HG02623 (cell line): ENCODE data around the gene CAMK2N2.

Source experiments
- ATAC-seq: cut with Tn5 transposase; IDR thresholded peaks from one replicate; pipeline ENCODE4 v1.9.1; 2021; ENCODE audit warnings: moderate library complexity; ENCODE audit not compliant: unreplicated experiment

Gene CAMK2N2

DNA sequence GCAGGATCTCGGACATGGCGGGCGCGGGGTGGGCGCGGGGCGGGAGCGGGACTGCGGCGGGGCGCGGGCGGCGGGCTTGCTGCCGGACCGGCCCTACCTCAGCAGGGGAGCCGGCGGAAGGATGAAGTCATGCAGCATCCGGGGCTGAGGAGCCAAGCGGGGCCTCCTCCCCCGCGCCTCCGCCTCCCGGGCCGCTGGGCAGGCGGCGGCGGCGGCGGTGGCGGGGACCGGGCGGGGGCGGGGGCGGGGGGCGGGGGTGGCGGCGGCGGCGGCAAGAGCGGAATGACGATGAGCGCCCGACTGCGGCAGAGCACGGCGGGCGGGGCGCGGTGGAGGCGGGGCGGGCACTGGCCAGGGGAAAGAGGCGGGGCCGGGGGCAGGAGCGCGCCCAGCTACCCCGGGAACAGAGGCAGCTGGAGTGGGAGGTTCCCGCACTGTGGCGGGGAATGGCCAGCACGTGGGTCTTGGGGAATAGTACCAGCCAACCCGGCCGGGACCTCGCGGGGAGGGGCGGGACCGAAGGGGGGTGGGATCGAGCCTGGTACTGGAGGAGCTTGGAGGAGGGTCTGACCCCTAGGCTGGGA lies at the start of gene CAMK2N2:
Gene CAMK2N2, minus strand, starts transcription at position 284 of the 584 bp plus-strand sequence. Its CDS starts 268 bp downstream, at position 16.
- peak; percentile 48 for ATAC-seq

DNA sequence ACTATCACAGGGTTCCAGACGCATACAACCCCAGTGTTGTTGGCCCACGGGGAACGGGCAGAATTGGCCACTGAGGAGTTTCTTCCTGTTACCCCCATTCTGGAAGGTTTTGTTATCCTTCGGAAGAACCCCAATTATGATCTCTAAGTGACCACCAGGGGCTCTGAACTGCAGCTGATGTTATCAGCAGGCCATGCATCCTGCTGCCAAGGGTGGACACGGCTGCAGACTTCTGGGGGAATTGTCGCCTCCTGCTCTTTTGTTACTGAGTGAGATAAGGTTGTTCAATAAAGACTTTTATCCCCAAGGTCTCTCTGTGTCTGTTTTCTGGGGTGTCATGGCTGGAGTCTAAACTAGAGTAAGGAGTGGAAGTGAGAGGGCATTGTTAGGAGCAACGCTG lies 47.4 kb upstream of the CAMK2N2 start:
- no peak for ATAC-seq

DNA sequence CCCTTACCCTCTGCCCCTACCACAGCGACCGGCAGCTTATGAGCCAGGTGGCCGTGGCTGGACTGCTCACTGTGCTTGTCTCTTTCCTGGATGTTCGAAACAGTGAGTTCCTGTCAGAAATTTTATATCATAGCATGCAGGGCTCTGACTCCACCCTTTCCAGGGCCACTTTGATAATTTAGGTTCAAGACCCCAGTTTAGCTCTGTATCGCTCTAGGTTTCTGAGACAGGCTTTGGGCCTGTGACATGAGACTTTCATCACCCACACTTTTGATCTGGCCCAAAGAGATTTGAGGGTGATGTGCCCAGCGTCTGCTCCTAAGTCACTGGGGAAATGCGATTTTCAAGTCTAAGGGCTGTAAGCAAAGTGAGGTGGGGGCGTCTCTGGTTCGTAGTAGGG lies 46.6 kb upstream of the CAMK2N2 start:
- ATAC-seq = no peak

DNA sequence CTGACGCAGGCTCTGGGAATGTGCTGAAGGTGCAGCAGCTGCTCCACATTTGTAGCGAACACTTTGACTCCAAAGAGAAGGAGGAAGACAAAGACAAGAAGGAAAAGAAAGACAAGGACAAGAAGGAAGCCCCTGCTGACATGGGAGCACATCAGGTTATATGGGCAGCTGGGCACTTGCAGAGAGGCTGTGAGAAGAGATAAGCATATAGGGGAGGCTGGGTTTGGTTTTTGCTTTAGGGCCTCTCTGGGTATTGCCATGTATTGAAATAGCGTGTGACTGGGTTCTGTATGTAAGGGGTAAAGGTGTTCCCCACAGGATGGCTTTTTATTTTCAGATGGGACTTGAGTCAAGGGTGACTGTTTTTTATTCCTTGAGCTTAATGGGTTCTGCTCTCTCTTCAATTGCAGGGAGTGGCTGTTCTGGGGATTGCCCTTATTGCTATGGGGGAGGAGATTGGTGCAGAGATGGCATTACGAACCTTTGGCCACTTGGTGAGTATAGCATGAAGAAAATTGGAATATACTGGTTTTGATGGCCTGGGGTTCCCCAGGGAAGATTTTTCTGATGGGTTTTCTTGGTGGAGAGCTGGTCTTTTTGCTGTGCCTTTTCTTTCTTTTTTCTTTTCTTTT lies 45.1 kb upstream of the CAMK2N2 start:
- ATAC-seq = no peak

DNA sequence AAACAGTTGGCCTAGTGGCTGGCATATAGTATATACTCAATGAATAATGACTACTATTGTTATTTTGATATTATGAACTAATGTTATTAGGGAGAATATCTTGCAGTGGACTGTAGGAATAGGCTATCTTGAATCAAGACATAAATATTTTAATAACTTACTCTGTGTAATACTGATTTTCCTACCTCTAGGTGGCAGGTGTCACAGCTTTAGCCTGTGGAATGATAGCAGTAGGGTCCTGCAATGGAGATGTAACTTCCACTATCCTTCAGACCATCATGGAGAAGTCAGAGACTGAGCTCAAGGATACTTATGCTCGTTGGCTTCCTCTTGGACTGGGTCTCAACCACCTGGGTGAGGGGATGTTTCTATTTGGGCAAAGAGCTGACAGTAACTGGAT lies 44.2 kb upstream of the CAMK2N2 start:
- no peak for ATAC-seq

DNA sequence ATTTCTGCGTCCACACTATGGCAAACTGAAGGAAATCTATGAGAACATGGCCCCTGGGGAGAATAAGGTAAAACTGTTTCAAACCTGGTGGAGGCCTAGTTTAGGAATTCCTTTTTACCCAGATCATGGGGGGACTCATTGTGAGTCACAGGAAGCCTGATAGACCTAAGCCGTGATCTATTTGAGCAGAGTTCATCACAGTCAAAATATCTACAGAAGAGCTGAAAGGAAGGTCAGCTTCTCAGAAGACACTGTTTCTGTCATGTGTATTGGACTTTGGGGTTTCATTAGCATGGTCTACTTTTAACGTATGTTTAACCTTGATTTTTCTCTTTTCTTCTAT lies 39.0 kb upstream of the CAMK2N2 start:
- ATAC-seq = no peak

DNA sequence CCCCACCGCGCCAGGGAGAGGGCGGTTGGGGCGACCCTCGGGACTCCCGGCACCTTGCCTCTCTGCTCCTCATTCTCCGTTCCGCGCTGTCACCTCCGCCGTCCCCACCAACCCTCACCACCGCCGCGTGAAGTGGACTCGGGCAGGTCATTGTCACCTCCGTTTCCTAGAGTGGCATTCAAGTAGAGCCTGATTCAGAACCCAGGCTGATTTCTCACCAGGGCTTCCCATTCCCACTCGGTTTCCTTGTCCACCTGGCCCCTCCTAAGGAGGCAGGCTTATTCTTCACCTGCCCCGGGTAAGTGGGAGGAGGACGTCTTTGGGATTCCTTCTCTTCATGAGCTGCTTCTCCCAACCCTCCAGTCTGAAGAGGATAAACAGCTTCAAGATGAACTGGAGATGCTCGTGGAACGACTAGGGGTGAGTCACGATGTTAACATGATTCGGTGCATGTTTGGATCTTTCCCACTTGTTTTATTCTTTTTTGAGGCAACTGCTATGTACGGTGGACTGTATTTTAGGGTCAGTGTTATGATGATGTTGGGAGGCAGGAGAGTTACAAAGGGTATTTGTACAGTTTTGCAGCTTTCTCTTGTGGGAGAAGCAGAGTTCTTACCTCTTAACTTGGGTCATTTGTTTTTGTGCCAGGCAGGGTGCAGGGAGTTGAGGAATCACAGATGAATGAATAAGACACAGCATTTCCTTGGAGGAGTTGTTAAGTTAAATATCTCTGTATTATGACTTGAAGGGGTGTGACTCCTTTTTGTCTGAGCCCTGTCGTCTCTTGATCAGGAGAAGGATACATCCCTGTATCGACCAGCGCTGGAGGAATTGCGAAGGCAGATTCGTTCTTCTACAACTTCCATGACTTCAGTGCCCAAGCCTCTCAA lies 38.4 kb upstream of the CAMK2N2 start:
- no peak for ATAC-seq

DNA sequence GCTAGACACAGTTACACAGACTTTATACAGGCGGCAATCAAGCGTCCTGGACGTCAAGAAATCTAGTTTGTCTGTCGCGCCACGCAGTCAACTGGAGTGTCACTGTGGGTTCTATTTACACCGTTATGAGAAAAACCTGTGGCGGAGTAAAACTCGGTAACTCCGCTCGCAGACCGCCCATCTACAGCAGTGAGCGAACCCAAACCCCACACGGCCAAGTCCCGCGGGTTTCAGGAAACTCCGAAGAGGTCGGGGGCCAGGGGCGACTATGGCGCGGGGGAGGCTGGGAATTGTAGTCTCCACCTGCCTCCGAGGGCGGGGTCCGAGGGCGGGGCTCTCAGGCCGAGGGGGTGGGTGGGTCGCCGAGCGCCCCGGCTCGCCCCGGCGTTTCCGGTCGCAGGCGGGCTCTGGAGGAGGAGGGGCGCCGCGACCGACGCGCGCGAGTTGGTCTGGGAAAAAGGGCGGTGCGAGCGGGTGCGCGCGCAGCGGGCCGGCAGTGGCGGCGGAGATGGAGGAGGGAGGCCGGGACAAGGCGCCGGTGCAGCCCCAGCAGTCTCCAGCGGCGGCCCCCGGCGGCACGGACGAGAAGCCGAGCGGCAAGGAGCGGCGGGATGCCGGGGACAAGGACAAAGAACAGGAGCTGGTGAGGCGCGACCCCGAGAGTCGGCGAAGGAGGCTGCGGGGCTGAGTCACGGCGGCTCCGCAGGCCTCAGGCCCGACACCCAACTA lies 37.6 kb upstream of the CAMK2N2 start, which contains the start of gene PSMD2:
Gene PSMD2, plus strand, starts transcription at position 483 of the 729 bp plus-strand sequence. Its CDS starts 26 bp downstream, at position 509.
- peak; percentile 92 for ATAC-seq

DNA sequence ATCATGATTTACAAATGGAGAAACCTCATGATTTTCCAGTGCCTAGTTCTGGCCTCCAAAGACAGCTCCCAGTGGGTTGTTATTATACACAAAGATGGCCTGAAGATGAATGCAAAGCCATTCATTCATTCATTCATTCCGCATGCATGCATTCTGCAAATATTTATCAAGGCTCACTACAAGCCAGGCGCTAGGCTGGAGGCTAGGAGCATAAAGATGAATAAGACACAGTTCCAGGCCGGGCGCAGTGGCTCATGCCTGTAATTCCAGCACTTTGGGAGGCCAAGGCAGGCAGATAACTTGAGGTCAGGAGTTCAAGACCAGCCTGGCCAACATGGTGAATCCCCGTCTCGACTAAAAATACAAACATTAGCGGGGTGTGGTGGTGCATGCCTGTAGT lies 35.3 kb upstream of the CAMK2N2 start:
- ATAC-seq = no peak

DNA sequence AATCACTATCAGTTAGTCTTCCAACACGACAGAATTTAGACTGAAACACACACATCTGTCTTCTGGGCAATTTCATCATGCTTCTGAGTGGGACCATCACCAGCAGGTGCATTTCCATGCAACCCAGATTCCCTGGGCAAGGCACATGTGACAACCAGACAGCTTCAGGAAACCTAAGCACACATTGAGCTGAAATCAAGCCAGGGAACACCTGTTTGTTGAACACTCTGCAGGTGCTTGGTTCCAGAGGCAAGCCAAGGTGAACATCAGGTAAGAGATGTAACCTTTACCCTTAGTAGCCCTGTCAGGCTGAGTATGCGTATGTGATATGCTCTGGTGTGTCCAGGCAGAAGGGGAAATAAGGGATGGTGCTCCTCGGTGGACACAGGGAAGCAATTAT lies 34.4 kb upstream of the CAMK2N2 start:
- no peak for ATAC-seq

DNA sequence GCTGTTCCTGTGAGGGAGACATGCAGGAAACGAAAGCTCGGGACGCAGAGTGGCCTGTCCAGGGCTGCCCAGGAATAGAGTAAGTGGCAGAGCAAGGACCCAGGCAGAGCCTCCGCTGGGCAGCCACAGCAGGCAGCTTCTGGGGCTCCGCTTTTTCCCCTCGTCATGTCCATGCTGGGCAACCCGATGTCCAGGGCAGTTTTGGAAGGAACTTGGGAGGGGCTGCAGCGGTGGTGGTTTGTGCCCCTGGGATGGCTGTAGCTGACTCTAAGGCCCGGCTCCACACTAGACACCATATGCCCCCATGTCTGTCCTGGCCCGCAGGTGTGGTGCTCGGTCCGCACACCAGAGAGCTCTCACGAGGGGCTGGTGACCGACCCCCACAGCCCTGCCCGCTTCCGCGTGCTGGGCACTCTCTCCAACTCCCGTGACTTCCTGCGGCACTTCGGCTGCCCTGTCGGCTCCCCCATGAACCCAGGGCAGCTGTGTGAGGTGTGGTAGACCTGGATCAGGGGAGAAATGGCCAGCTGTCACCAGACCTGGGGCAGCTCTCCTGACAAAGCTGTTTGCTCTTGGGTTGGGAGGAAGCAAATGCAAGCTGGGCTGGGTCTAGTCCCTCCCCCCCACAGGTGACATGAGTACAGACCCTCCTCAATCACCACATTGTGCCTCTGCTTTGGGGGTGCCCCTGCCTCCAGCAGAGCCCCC lies 30.5 kb upstream of the CAMK2N2 start:
- no peak for ATAC-seq

DNA sequence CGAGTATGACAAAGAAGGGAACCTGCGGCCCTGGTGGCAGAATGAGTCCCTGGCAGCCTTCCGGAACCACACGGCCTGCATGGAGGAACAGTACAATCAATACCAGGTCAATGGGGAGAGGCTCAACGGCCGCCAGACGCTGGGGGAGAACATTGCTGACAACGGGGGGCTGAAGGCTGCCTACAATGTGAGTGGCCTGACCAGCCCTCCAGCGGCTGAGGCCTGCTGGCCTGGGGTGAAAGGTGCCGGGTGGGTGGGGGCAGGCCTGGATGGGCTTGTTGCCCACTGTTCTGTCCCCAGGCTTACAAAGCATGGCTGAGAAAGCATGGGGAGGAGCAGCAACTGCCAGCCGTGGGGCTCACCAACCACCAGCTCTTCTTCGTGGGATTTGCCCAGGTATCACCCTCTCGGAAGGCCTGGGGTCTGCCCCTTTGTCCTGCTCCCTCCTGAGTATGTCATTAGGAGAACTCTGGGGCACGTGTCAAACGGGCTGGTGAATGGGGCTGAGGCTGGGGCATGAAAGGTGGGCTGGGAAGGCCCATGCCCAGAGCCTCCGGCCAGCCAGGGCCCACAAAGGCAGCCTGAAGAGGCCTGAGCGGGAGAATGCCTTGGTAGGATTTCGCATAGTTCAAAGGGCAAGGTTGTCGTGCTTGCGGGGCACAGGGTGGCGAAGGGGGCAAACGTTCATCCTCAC lies 29.8 kb upstream of the CAMK2N2 start:
- no peak for ATAC-seq

DNA sequence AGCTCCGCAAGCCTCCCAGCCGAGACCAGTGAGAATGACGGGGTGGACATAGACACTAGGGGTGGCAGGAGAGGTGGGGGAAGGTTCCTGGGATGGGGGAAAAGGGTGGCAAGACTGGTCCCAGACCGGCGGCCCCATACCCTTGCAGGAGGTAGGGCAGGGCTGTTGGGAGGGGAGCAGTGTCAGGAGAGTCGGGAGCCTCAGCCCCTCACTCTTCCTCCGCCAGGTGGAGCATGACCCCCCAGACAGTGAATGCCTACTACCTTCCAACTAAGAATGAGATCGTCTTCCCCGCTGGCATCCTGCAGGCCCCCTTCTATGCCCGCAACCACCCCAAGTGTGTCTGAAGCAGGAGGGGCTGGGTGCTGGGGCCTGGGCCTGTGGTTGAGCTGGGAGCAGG lies 29.0 kb upstream of the CAMK2N2 start:
- ATAC-seq = no peak

DNA sequence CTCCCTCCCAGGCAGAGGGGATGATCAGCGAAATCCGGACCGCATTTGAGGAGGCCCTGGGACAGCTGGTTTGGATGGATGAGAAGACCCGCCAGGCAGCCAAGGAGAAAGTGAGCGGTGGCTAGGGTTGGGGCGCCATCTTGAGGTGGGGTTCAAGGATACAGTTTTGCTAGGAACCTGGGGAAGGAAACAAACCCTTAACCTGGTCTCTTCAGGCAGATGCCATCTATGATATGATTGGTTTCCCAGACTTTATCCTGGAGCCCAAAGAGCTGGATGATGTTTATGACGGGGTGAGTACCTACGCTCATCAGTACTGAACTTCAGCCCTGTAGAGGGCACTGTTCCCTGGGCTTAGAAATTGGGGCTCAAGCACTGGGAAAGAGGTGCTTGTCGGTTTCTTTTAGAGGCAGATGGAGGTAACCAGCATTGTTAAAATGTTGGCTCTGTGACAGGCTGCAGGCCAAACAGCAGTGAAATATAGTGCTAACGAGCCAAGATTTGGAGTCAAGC lies 28.1 kb upstream of the CAMK2N2 start:
- no peak for ATAC-seq

DNA sequence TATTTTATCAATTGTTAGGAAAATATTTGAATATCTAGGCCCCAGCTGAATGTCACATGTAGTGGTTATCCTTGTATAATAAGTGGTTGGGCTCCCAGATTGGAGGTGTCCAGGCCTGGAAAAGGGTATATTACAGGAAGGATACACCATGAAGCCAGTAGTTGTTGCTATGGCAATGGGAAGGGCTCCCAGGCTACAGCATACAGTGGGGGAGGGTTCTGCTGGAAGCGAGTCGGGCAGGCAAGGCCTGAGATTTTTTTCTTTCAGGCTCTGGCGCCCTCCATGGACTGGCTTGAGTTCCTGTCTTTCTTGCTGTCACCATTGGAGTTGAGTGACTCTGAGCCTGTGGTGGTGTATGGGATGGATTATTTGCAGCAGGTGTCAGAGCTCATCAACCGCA lies 23.3 kb upstream of the CAMK2N2 start:
- ATAC-seq = no peak

DNA sequence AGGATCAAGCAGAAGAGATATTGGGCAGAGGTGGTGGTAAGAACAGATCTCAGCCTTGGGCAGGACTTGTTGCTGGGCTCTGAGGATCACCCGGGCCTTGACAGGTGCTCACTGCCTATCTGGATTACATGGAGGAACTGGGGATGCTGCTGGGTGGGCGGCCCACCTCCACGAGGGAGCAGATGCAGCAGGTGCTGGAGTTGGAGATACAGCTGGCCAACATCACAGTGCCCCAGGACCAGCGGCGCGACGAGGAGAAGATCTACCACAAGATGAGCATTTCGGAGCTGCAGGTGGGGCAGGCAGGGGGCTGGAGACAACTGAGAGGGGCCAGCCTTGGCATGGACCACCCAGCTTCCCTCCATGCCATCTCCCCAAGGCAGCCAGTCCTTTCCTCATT lies 22.3 kb upstream of the CAMK2N2 start:
- ATAC-seq = no peak

DNA sequence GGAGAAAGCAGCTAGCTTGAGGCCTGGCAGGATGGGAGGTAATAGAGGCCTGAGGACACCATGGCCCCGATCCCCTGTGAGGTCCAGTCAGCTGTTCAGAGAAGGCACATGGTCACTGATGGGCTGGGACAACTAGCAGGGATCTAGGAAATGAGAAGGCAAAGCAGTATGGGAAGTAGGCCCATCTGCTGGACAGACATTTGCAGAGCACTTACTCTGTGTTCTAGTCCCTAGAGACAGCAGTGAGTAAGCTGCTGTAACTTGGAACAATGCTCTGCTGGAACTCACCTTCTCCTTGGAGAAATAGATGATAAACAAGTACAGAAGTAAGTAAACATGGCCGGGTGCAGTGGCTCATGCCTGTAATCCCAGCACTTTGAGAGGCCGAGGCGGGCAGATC lies 21.6 kb upstream of the CAMK2N2 start:
- ATAC-seq = no peak

DNA sequence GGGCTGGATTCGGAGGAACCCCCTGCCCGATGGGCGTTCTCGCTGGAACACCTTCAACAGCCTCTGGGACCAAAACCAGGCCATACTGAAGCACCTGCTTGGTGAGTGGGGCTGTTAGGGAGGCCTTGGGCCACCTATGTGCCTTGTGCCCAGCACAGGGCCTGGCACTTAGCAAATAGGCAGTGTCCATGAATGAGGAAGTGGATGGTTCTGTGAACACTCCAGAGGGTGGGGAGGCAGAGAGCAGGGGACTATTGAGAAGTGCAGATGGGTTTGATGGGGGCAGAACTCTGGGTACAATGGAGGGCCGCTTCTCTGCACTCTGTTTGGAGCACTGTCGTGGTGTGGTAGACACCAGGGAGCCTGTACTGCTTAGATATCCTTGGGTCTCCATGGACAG lies 16.0 kb upstream of the CAMK2N2 start:
- no peak for ATAC-seq

DNA sequence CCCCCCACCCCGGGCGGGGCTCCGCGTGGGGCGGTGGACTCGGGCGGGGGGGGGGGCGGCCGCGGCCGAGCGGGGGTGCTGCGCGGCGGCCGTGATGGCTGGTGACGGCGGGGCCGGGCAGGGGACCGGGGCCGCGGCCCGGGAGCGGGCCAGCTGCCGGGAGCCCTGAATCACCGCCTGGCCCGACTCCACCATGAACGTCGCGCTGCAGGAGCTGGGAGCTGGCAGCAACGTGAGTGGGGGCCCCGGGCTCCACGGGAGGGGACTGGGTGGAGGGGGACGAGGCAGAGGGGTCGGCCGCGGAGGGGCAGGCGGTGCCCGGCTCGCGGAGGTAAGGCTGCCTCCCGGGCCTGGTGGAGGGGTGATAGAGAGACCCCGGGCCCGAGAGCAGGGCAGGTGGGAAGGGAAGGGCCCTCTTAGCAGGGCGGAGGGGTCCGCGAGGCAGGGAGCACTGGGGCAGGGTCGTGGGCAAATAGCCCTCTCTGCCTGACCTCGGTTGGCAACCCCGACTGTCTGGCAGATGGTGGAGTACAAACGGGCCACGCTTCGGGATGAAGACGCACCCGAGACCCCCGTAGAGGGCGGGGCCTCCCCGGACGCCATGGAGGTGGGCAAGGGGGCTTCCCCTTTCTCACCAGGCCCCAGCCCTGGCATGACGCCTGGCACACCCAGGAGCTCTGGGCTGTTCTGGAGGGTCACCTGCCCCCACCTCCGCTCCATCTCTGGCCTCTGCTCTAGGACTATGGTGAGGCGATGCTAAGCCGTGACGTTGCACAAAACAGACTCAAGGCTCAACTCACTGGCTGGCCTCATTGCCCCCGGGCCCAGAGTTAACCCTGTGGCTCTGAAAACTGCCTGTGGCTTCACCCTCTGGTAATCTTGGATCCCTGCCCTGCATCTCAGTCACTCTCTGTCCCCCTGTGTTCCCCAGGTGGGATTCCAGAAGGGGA lies 14.9 kb upstream of the CAMK2N2 start, which contains the start of gene ECE2:
Gene ECE2, plus strand, starts transcription at position 62 of the 950 bp plus-strand sequence. Its CDS starts 132 bp downstream, at position 194.
- ATAC-seq = no peak
